ENCODE measurements around the gene TMEM132A.
"Not testable (repeated sequence)": the region's sequence is repeated elsewhere in the genome, so short reads cannot be mapped to it uniquely, and the experiment has no call there.

DNA sequence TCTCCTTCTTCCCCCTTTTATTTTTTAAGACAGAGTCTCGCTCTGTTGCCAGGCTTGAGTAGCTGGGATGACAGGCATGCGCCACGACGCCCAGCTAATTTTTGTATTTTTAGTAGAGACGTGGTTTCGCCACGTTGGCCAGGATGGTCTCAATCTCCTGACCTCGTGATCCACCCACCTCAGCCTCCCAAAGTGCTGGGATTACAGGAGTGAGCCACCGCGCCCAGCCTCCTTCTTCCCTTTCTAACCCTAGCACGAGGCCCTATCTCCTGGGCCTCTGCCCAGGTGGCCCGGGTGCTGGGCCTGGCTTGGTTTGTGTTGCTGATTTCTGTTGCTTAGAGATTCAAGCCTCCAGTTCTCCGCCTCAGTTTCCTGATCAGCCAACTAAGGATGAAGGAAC, 50.1 kb downstream of the TMEM132A start:
- TF ChIP-seq POLR2AphosphoS5 (IDR thresholded peaks at IDR 0.05; ENCODE audit: low read depth, low read length); RAD21 (IDR thresholded peaks at IDR 0.05; ENCODE audit: low read length); EZH2phosphoT487 (IDR thresholded peaks at IDR 0.05; ENCODE audit: borderline replicate concordance, low read depth); EP300 (IDR thresholded peaks at IDR 0.05; ENCODE audit: borderline replicate concordance in 1 of 2, low read depth in 1 of 2, low read length in 1 of 2); SIN3A (IDR thresholded peaks at IDR 0.05; ENCODE audit: borderline replicate concordance, low read depth, low read length); TAF1 (IDR thresholded peaks at IDR 0.05; ENCODE audit: borderline replicate concordance, low read depth, low read length); JUND (IDR thresholded peaks at IDR 0.05); SMC3 (IDR thresholded peaks at IDR 0.05; ENCODE audit: low read depth, low read length): not testable (repeated sequence)
- TF ChIP-seq, protein P1, sequence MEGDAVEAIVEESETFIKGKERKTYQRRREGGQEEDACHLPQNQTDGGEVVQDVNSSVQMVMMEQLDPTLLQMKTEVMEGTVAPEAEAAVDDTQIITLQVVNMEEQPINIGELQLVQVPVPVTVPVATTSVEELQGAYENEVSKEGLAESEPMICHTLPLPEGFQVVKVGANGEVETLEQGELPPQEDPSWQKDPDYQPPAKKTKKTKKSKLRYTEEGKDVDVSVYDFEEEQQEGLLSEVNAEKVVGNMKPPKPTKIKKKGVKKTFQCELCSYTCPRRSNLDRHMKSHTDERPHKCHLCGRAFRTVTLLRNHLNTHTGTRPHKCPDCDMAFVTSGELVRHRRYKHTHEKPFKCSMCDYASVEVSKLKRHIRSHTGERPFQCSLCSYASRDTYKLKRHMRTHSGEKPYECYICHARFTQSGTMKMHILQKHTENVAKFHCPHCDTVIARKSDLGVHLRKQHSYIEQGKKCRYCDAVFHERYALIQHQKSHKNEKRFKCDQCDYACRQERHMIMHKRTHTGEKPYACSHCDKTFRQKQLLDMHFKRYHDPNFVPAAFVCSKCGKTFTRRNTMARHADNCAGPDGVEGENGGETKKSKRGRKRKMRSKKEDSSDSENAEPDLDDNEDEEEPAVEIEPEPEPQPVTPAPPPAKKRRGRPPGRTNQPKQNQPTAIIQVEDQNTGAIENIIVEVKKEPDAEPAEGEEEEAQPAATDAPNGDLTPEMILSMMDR (IDR thresholded peaks at IDR 0.05) = not testable (repeated sequence)
- TF ChIP-seq, protein P2, sequence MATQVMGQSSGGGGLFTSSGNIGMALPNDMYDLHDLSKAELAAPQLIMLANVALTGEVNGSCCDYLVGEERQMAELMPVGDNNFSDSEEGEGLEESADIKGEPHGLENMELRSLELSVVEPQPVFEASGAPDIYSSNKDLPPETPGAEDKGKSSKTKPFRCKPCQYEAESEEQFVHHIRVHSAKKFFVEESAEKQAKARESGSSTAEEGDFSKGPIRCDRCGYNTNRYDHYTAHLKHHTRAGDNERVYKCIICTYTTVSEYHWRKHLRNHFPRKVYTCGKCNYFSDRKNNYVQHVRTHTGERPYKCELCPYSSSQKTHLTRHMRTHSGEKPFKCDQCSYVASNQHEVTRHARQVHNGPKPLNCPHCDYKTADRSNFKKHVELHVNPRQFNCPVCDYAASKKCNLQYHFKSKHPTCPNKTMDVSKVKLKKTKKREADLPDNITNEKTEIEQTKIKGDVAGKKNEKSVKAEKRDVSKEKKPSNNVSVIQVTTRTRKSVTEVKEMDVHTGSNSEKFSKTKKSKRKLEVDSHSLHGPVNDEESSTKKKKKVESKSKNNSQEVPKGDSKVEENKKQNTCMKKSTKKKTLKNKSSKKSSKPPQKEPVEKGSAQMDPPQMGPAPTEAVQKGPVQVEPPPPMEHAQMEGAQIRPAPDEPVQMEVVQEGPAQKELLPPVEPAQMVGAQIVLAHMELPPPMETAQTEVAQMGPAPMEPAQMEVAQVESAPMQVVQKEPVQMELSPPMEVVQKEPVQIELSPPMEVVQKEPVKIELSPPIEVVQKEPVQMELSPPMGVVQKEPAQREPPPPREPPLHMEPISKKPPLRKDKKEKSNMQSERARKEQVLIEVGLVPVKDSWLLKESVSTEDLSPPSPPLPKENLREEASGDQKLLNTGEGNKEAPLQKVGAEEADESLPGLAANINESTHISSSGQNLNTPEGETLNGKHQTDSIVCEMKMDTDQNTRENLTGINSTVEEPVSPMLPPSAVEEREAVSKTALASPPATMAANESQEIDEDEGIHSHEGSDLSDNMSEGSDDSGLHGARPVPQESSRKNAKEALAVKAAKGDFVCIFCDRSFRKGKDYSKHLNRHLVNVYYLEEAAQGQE (IDR thresholded peaks at IDR 0.05; ENCODE audit: low read depth, low read length) = not testable (repeated sequence)
- TF ChIP-seq, protein P3, sequence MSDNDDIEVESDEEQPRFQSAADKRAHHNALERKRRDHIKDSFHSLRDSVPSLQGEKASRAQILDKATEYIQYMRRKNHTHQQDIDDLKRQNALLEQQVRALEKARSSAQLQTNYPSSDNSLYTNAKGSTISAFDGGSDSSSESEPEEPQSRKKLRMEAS (IDR thresholded peaks at IDR 0.05; ENCODE audit: low read depth) = not testable (repeated sequence)
- TF ChIP-seq, protein P4, sequence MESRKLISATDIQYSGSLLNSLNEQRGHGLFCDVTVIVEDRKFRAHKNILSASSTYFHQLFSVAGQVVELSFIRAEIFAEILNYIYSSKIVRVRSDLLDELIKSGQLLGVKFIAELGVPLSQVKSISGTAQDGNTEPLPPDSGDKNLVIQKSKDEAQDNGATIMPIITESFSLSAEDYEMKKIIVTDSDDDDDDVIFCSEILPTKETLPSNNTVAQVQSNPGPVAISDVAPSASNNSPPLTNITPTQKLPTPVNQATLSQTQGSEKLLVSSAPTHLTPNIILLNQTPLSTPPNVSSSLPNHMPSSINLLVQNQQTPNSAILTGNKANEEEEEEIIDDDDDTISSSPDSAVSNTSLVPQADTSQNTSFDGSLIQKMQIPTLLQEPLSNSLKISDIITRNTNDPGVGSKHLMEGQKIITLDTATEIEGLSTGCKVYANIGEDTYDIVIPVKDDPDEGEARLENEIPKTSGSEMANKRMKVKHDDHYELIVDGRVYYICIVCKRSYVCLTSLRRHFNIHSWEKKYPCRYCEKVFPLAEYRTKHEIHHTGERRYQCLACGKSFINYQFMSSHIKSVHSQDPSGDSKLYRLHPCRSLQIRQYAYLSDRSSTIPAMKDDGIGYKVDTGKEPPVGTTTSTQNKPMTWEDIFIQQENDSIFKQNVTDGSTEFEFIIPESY (IDR thresholded peaks at IDR 0.05; ENCODE audit: borderline replicate concordance, low read depth) = not testable (repeated sequence)
